ENCODE measurements around the gene C1orf146.

GRCh38 chr1:92244376-92244775, 26.7 kb downstream of the C1orf146 start:
- no peak for TF ChIP-seq CTCF (conservative IDR thresholded peaks at IDR 0.05)
- no peak for TF ChIP-seq ZFX (IDR thresholded peaks at IDR 0.05)
